KMS-11 (cell line): ENCODE data around the gene GPR17.

Source experiments
- H2AFZ ChIP-seq: fragments of 200-600 bp; sonication (generic); 2 replicates; pipeline ENCODE4 v1.6.1; 2016; ENCODE audit warnings: antibody characterized with exemption, mixed run types, low read depth
- H3K27ac ChIP-seq: fragments of 200-600 bp; sonication (generic); 2 replicates; pipeline ENCODE4 v1.6.1; 2016; ENCODE audit warnings: mild to moderate bottlenecking, mixed run types
- H3K27me3 ChIP-seq: fragments of 200-600 bp; sonication (generic); 2 replicates; pipeline ENCODE4 v1.6.1; 2017; ENCODE audit warnings: mild to moderate bottlenecking, low read depth, mixed run types, moderate library complexity; ENCODE audit not compliant: insufficient read depth
- H3K36me3 ChIP-seq: fragments of 200-600 bp; sonication (generic); 2 replicates; pipeline ENCODE4 v1.6.1; 2017; ENCODE audit warnings: mild to moderate bottlenecking, mixed run types; ENCODE audit not compliant: insufficient read depth
- H3K4me1 ChIP-seq: fragments of 200-600 bp; sonication (generic); 2 replicates; pipeline ENCODE4 v1.6.1; 2016; ENCODE audit warnings: mild to moderate bottlenecking, low read depth, mixed run types; ENCODE audit not compliant: poor library complexity, severe bottlenecking
- H3K4me2 ChIP-seq: fragments of 200-600 bp; sonication (generic); 2 replicates; pipeline ENCODE4 v1.7.0; 2016; ENCODE audit warnings: mild to moderate bottlenecking, mixed run types
- H3K4me3 ChIP-seq: fragments of 200-600 bp; sonication (generic); IDR thresholded peaks from 2 replicates; pipeline ENCODE4 v1.6.1; 2017; ENCODE audit warnings: low read depth, low read length, mixed read lengths; ENCODE audit not compliant: insufficient read depth
- H3K79me2 ChIP-seq: fragments of 200-600 bp; sonication (generic); 2 replicates; pipeline ENCODE4 v1.6.1; 2016; ENCODE audit warnings: low read depth, mixed run types; ENCODE audit not compliant: insufficient read depth
- H3K9ac ChIP-seq: fragments of 200-600 bp; sonication (generic); 2 replicates; pipeline ENCODE4 v1.6.1; 2016; ENCODE audit warnings: mild to moderate bottlenecking, mixed run types
- H4K20me1 ChIP-seq: fragments of 200-600 bp; sonication (generic); 2 replicates; pipeline ENCODE4 v1.6.1; 2016; ENCODE audit warnings: mild to moderate bottlenecking, mixed run types; ENCODE audit not compliant: insufficient read depth
- TF ChIP-seq, protein P1 (sequence below): fragments of 200-600 bp; sonication (generic); conservative IDR thresholded peaks from 2 replicates; pipeline ENCODE4 v1.6.1; 2017; ENCODE audit warnings: low read depth, mild to moderate bottlenecking, antibody characterized with exemption, low read length, moderate library complexity, mixed read lengths

GPR17 gene

DNA sequence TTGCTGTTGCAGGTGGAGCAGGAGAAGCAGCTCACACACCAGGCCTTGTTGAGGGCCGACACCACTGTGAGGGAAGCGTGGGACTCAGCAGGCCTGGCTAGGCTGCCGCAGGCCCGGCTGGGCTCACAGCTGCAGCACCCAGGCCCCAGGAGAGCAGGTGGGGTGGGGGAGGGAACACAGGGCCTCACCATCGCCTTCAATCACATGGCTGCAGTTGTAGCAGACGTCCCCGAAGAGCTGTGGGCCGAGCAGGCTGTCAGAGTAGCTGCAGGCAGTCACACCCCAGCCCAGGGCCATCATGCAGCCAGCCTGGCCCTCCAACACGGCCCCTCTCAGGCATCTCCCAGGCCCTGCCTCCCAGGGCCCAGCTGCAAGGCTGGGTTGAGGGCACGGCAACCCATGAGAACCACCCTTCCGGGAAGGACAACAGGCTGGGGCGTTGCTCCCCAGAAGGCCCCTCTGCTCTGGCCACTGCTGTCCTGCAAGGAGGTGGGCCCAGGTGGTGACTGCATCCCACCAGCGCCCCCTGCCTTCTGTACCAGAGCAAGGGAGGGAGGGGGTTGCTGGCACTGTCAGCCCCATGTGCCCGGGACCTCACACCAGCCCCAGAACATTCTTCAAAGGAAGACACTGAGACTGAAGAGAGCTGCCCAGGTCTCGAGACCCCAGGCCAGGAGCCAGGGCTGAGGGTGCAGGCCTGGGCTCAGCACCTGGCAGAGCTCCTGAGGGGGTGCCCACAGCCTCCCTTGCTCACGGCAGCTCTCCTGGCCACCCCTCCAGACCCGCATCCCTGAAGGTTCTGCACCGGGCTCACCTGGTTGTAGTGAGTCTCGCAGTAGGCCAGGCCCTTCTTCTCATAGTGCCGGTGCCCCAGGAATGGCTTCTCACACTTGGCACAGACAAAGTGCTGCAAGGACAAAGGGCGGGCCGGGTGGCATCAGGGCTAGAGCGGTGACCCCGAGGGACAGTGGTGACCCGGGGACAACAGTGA, 5.6 kb upstream of the GPR17 start:
- Histone ChIP-seq H3K9ac (no peak overlapping the region), H3K27ac (no peak overlapping the region), H3K79me2 (no peaks in the 10 kb centered on the region), H3K4me1 (no peaks in the 10 kb centered on the region), H4K20me1 (no peaks in the 10 kb centered on the region), H3K36me3 (no peaks in the 10 kb centered on the region), H3K4me2 (no peak overlapping the region), H3K27me3 (no peaks in the 10 kb centered on the region), H2AFZ (no peak overlapping the region), H3K4me3 (no peak overlapping the region)
- TF ChIP-seq, protein P1, sequence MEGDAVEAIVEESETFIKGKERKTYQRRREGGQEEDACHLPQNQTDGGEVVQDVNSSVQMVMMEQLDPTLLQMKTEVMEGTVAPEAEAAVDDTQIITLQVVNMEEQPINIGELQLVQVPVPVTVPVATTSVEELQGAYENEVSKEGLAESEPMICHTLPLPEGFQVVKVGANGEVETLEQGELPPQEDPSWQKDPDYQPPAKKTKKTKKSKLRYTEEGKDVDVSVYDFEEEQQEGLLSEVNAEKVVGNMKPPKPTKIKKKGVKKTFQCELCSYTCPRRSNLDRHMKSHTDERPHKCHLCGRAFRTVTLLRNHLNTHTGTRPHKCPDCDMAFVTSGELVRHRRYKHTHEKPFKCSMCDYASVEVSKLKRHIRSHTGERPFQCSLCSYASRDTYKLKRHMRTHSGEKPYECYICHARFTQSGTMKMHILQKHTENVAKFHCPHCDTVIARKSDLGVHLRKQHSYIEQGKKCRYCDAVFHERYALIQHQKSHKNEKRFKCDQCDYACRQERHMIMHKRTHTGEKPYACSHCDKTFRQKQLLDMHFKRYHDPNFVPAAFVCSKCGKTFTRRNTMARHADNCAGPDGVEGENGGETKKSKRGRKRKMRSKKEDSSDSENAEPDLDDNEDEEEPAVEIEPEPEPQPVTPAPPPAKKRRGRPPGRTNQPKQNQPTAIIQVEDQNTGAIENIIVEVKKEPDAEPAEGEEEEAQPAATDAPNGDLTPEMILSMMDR = no peak

DNA sequence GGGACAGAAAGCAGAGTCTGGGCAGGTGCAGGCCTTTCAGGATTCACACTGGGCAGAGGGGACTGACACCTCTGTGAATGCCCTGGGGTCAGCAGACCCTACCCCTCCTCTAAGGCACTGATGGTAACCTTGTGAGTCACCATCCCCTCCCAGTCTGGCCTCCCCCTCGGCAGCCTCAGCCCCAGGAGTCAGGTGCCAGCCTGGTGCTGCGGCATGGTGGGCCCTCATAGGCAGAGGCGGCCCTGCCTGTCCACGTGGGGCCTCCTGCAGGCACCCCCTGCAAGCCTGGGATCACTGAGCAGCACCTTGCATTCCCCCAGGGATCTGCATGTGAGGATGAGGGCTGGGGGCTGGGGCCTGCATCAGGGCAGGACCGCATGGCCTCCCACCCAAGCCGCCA, 4.8 kb upstream of the GPR17 start:
- H3K79me2 ChIP-seq = no peaks in the 10 kb centered on the region
- no peak overlapping the region for H3K9ac ChIP-seq
- no peak overlapping the region for H3K4me2 ChIP-seq
- H3K27me3 ChIP-seq = no peaks in the 10 kb centered on the region
- H3K36me3 ChIP-seq = no peaks in the 10 kb centered on the region
- H2AFZ ChIP-seq = no peak overlapping the region
- no peak overlapping the region for H3K27ac ChIP-seq
- TF ChIP-seq, protein P1 = no peak
- H3K4me3 ChIP-seq = no peak overlapping the region
- H4K20me1 ChIP-seq = no peaks in the 10 kb centered on the region
- H3K4me1 ChIP-seq = no peaks in the 10 kb centered on the region

DNA sequence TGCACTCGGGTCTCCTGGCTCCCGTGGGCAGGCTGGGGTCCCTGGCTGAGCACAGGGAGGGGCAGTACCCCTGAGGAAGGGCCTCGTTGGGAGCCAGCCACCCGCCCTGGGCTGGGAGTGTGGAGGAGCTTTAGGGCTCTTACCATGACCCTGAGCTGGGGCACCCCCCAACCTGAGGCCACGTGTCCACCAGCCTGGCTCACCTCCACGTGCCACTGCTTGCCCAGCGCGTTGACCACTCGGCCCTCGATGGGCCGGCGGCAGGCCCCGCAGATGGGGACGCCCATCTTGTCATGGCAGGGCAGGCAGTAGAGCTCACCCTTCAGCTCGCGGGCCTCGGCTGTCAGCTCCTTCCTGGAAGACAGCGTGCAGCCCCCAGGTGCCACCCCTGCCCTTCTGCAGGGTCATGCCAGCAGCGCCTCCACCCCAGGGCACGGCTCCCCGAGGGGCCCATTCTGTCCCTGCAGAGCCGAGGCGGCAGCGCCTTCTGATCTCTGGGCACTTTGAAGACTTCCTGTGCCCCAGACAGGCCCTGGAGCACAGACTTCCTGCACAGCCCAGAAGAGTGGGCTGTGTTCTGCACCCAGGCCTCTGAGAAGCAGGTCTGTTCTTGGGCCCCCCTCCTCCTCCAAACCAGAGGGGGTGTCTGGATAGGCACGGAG, 4.0 kb upstream of the GPR17 start:
- TF ChIP-seq, protein P1 = no peak
- Histone ChIP-seq H3K27me3 (no peaks in the 10 kb centered on the region), H3K4me3 (no peak overlapping the region), H3K4me2 (no peak overlapping the region), H3K9ac (no peak overlapping the region), H3K36me3 (no peaks in the 10 kb centered on the region), H3K27ac (no peak overlapping the region), H2AFZ (no peak overlapping the region), H3K4me1 (no peaks in the 10 kb centered on the region), H3K79me2 (no peaks in the 10 kb centered on the region), H4K20me1 (no peaks in the 10 kb centered on the region)

DNA sequence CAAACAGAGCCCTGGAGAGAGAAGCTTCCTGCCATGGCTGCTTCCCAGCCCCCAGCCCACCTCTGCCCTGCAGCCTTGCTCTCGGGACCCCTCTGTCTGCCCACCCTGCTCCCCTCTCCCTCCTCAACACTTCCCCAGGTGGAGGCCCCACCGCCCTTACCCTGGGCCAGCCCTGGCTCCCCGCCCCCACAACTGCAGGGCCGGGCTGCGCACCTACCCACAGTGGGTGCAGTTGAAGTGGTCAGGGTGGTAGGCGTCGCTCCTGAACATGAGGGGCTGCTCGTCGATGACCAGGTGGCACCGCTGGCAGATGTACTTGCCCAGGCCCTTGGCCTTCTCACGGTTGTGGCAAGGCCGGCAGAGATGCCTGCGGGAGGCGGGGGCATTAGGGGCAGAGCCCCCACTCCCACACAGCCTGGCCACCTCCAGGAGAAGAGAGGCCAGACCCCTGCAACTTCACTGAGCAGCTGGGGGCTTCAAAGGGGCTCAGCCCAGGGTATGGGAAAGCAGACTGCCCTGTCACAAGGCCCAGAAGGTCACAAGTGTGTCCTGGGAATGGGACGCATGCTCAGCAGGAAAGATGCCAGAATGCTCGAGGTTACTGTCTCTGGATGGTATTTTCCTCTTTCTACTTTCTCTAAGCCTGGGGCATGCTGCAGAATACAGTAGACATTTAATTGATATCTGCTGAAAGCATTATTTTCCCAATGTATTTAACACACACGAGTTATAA, 3.1 kb upstream of the GPR17 start:
- TF ChIP-seq, protein P1 = no peak
- Histone ChIP-seq H3K36me3 (no peaks in the 10 kb centered on the region), H3K4me1 (no peaks in the 10 kb centered on the region), H2AFZ (no peak overlapping the region), H4K20me1 (no peaks in the 10 kb centered on the region), H3K27ac (no peak overlapping the region), H3K4me2 (no peak overlapping the region), H3K9ac (no peak overlapping the region), H3K4me3 (no peak overlapping the region), H3K27me3 (no peaks in the 10 kb centered on the region), H3K79me2 (no peaks in the 10 kb centered on the region)
